Heart left ventricle (tissue), 16 donors: Measurements from ENCODE around the gene EME1. TPM values are rescaled to one million over a fixed set of nuclear protein-coding genes. Genes with fewer than 3 reads are reported as not detected.

Source experiments
- ATAC-seq, 4 donors: fragments of 200-7000 bp; cut with Tn5 transposase; one replicate each; pipeline ENCODE4 v1.9.1; 2020 to 2022; ENCODE audit warnings: moderate library complexity in 4 of 4, mild to moderate bottlenecking in 3 of 4, moderate number of reproducible peaks in 1 of 4
- DNase-seq, 5 donors: peaks; one replicate each; pipeline ENCODE4 v3.0.0-alpha.2; 2020
- H3K27ac ChIP-seq, 12 donors: fragments of 200-600 bp; sonication (generic) in 4 of 12; one replicate each; pipeline versions ENCODE4 v1.5.0 to v1.8.0; 2016 to 2022; ENCODE audit warnings: mild to moderate bottlenecking in 2 of 12
- H3K27me3 ChIP-seq, 9 donors: fragments of 200-600 bp; sonication (generic) in 2 of 9; one replicate each; pipeline versions ENCODE4 v1.5.1 to v1.8.0; 2016 to 2022; ENCODE audit warnings: mild to moderate bottlenecking in 3 of 9
- H3K36me3 ChIP-seq, 9 donors: fragments of 200-600 bp; sonication (generic) in 2 of 9; one replicate each; pipeline versions ENCODE4 v1.5.0 to v1.8.0; 2018 to 2022; ENCODE audit warnings: mild to moderate bottlenecking in 2 of 9
- H3K4me1 ChIP-seq, 12 donors: fragments of 200-600 bp; sonication (generic) in 4 of 12; one replicate each; pipeline versions ENCODE4 v1.5.0 to v1.8.0; 2016 to 2022; ENCODE audit warnings: mild to moderate bottlenecking in 3 of 12
- H3K4me3 ChIP-seq, 12 donors: fragments of 200-600 bp; sonication (generic) in 4 of 12; one replicate each; pipeline versions ENCODE4 v1.5.0 to v1.8.0; 2017 to 2022; ENCODE audit warnings: mild to moderate bottlenecking in 9 of 12, moderate library complexity in 4 of 12
- H3K9me3 ChIP-seq, 12 donors: fragments of 200-600 bp; sonication (generic) in 4 of 12; one replicate each; pipeline versions ENCODE4 v1.5.0 to v1.8.0; 2016 to 2022; ENCODE audit warnings: mild to moderate bottlenecking in 1 of 12
- POLR2A ChIP-seq, 2 donors: fragments of 450-650 bp; IDR thresholded peaks; one replicate each; pipeline ENCODE4 v1.6.1; 2017; ENCODE audit warnings: antibody characterized with exemption in 2 of 2, mild to moderate bottlenecking in 2 of 2, moderate library complexity in 2 of 2
- WGBS, 4 donors: extraction: QIAGEN DNeasy Blood & Tissue Kit in 2 of 4; methylation state at CpG; one replicate each; pipeline versions ENCODE4 v1.1.5 to v1.1.7; 2013 to 2018; 5-methylcytosine and 5-hydroxymethylcytosine counted together
- intact Hi-C, 10 donors: fragments of 100-400 bp; cut with DNase I; formaldehyde crosslinking; loops; one replicate each; pipeline versions ENCODE4 v1.11.1 to v1.14.2; 2022
- polyA plus RNA-seq, 2 donors: library from polyadenylated mRNA; stranded (reverse); fragments of 200-250 nt; gene quantifications; one replicate each; pipeline ENCODE4 v1.2.3, GENCODE V29; 2013
- total RNA-seq, 9 donors: library from RNA; depleted of rRNA in 2 of 9; stranded (reverse); fragments of >200 nt in 2 of 9; fragmentation: NEBNext Ultra II Directional in 3 of 9; extraction: Animal tissue kit (Norgen Biotek cat#: 25700) in 3 of 9; gene quantifications; one replicate each; pipeline versions ENCODE4 v1.1.0 to v1.2.4, GENCODE V29; 2016 to 2023
- TF ChIP-seq, protein P1 (sequence below), 12 donors: fragments of 200-600 bp; sonication (generic) in 4 of 12; IDR thresholded peaks; one replicate each; pipeline versions ENCODE4 v1.5.0 to v1.8.0; 2018 to 2022; ENCODE audit warnings: antibody characterized with exemption in 12 of 12, mild to moderate bottlenecking in 5 of 12
- donor health status: ischemic (EF 13 %, LVEDD 7.1; RV severe dilation, severe dysfunction).
- donor health status: healthy with polysubstance abuse.
- donor health status: DM: no; HTN: yes; CAD: no.
- donor health status: DM: no; HTN: no; CAD: no.
- donor health status: ischemic (EF 25% LVEDD 6.9; RV normal size, moderate dysfunction).
- donor health status: ischemic (EF 25% LVEDD 5.7; RV mildly dilated, moderate dysfunction).
- donor health status: healthy.
- donor health status: DM: yes; HTN: yes; CAD: no.
- donor health status: ischemic (EF 35%, LVEDD 5.7; RV mildly dilated, moderate dysfunction).
- donor health status: nonischemic (EF 11% LVEDD 7.7; RV severe dilation, severe dysfunction).
- donor health status: DM: yes; HTN: yes; CAD: no.
- donor health status: PGD.
- donor health status: ischemic (EF 29% LVEDD 5.4; RV normal size, mild dysfunction).
- donor health status: nonischemic (EF 23%, LVEDD 6.1; RV moderate dilation, normal function).

Gene EME1
- total and polyA plus RNA-seq, 11 donors, result 0.22 to 3.4 (median 0.72) TPM; not detected in 6

GRCh38 chr17:50420419-50421112 lies 47.5 kb downstream of the EME1 start:
- TF ChIP-seq, protein P1, sequence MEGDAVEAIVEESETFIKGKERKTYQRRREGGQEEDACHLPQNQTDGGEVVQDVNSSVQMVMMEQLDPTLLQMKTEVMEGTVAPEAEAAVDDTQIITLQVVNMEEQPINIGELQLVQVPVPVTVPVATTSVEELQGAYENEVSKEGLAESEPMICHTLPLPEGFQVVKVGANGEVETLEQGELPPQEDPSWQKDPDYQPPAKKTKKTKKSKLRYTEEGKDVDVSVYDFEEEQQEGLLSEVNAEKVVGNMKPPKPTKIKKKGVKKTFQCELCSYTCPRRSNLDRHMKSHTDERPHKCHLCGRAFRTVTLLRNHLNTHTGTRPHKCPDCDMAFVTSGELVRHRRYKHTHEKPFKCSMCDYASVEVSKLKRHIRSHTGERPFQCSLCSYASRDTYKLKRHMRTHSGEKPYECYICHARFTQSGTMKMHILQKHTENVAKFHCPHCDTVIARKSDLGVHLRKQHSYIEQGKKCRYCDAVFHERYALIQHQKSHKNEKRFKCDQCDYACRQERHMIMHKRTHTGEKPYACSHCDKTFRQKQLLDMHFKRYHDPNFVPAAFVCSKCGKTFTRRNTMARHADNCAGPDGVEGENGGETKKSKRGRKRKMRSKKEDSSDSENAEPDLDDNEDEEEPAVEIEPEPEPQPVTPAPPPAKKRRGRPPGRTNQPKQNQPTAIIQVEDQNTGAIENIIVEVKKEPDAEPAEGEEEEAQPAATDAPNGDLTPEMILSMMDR (IDR thresholded peaks at IDR 0.05), result no peak
- TF ChIP-seq POLR2A (IDR thresholded peaks at IDR 0.05), result no peak
- Histone ChIP-seq H3K4me1 (peaks cover 0 to 49% (median 11%) of the 10 kb centered on the region in 12 donors), H3K27ac (peak overlapping the region in 7 of 12 donors; percentile 8 to 89 (median 49)), H3K9me3 (no peaks in the 10 kb centered on the region), H3K36me3 (no peaks in the 10 kb centered on the region), H3K4me3 (peak overlapping the region in 2 of 12 donors; percentile 43 to 49), H3K27me3 (no peaks in the 10 kb centered on the region)
- WGBS, 4 donors, result 86 to 88% (median 87%) methylated on average over 6 of the region's 6 CpGs
- peak; percentile 56 to 92 (median 74) for ATAC-seq
- peak in 1 of 5 donors; percentile 32 for DNase-seq
- intact Hi-C loops, result loop anchor here in 1 of 10 donors (10.0 kb wide), 1 partner anchor 54 kb away; the partner anchor contains the start of gene RSAD1

DNA sequence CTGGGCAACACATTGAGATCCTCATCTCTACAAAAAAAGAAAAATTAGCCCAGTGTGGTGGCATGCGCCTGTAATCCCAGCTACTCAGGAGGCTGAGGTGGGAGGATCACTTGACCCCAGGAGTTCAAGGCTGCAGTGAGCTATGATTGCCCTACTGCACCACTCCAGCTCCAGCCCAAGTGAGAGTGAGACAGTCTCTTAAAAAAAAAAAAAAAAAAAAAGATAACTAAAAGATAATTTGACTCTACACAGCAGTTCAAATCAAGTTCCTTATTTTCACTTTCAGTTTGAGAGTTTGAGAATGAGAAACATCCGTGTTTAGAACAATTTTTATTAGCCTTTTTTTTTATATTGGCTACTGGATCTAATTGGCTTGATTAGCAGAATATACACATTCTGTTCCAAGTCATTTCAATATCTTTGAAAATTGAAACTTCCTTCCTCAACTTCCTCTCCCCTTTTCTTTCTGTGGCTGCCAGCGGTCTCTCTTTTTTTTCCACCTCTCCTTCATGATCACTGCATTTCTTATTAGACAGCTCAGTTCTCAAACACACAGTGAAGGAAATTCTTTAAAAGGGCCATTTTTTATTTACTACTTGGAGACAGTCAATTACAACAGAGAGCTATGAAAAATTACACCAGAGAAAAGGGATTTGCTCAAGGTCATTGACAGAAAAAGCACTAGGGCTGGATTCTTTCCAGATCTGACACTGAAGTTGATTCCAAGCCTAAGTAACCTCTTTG lies 48.5 kb downstream of the EME1 start:
- no peak for ATAC-seq
- no peaks in the 10 kb centered on the region for H3K9me3 ChIP-seq
- TF ChIP-seq, protein P1 (IDR thresholded peaks at IDR 0.05), result no peak
- no peak for TF ChIP-seq POLR2A (IDR thresholded peaks at IDR 0.05)
- H3K4me1 ChIP-seq, result peaks cover 0 to 53% (median 16%) of the 10 kb centered on the region in 12 donors
- no peaks in the 10 kb centered on the region for H3K27me3 ChIP-seq
- intact Hi-C loops, result loop anchor here in 1 of 10 donors (10.0 kb wide), 1 partner anchor 53 kb away; the partner anchor contains the start of gene RSAD1
- H3K4me3 ChIP-seq, result peak overlapping the region in 8 of 12 donors; percentile 4 to 49 (median 32)
- peak overlapping the region in 10 of 12 donors; percentile 8 to 89 (median 50) for H3K27ac ChIP-seq
- no peaks in the 10 kb centered on the region for H3K36me3 ChIP-seq
- no peak for DNase-seq
- WGBS, 4 donors, result 51 to 58% (median 52%) methylated on average over 3 of the region's 3 CpGs

DNA sequence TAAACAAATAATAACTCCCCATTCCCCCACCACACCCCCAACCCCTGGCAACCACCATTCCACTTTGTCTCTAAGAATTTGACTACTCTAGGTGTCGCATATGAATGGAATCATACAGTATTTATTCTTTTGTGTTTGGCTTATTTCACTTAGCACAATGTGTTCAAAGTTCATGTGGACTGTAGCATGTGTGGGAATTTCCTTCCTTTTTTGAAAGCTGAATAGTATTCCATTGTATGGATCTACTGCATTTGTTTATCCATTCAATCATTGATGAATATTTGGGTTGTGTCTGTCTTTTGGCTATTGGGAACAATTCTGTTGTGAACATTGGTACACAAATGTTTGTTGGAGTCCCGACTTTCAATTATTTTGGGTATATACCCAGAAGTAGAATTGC lies 49.7 kb downstream of the EME1 start:
- 95 to 98% (median 97%) methylated on average over 2 of the region's 2 CpGs for WGBS, 4 donors
- DNase-seq, result no peak
- Histone ChIP-seq H3K36me3 (no peaks in the 10 kb centered on the region), H3K9me3 (no peaks in the 10 kb centered on the region), H3K4me1 (peaks cover 0 to 66% (median 27%) of the 10 kb centered on the region in 12 donors), H3K4me3 (no peak overlapping the region), H3K27me3 (no peaks in the 10 kb centered on the region), H3K27ac (peak overlapping the region in 1 of 12 donors; percentile 89)
- intact Hi-C loops, result loop anchor here in 1 of 10 donors (10.0 kb wide), 1 partner anchor 52 kb away; the partner anchor contains the start of gene RSAD1
- ATAC-seq, result no peak
- TF ChIP-seq, protein P1 (IDR thresholded peaks at IDR 0.05), result no peak
- no peak for TF ChIP-seq POLR2A (IDR thresholded peaks at IDR 0.05)
